Neural progenitor cell (in vitro differentiated cells): ENCODE data around the gene DAAM2. TPM values are rescaled to one million over a fixed set of nuclear protein-coding genes. Genes with fewer than 3 reads are reported as not detected.

Source experiments
- DNase-seq: peaks from one replicate; pipeline ENCODE4 v3.0.0-alpha.2; 2016; ENCODE audit warnings: low spot score
- H2AFZ ChIP-seq: fragments of 200-600 bp; sonication (generic); replicated peaks from 2 replicates; pipeline ENCODE4 v1.6.1; 2016; ENCODE audit warnings: antibody characterized with exemption
- H3F3A ChIP-seq: fragments of 200-600 bp; sonication (generic); 2 replicates; pipeline ENCODE4 v1.6.1; 2016; ENCODE audit warnings: antibody characterized with exemption, low read depth
- H3K27ac ChIP-seq: fragments of 200-600 bp; sonication (generic); 2 replicates; pipeline ENCODE4 v1.5.1; 2016; ENCODE audit warnings: mild to moderate bottlenecking
- H3K27me3 ChIP-seq: fragments of 200-600 bp; sonication (generic); 2 replicates; pipeline ENCODE4 v1.6.1; 2016; ENCODE audit warnings: mild to moderate bottlenecking, moderate library complexity
- H3K36me3 ChIP-seq: fragments of 200-600 bp; sonication (generic); 2 replicates; pipeline ENCODE4 v1.5.1; 2016
- H3K4me1 ChIP-seq: fragments of 200-600 bp; sonication (generic); 2 replicates; pipeline ENCODE4 v1.6.1; 2016; ENCODE audit warnings: mixed run types
- H3K4me2 ChIP-seq: fragments of 200-600 bp; sonication (generic); 2 replicates; pipeline ENCODE4 v1.6.1; 2016
- H3K4me3 ChIP-seq: fragments of 200-600 bp; sonication (generic); 2 replicates; pipeline ENCODE4 v1.5.1; 2016
- H3K79me2 ChIP-seq: fragments of 200-600 bp; sonication (generic); 2 replicates; pipeline ENCODE4 v1.6.1; 2016; ENCODE audit warnings: low read depth
- H3K9ac ChIP-seq: fragments of 200-600 bp; sonication (generic); 2 replicates; pipeline ENCODE4 v1.6.1; 2016
- H3K9me3 ChIP-seq: fragments of 200-600 bp; sonication (generic); 2 replicates; pipeline ENCODE4 v1.5.1; 2016; ENCODE audit warnings: low read depth
- H4K20me1 ChIP-seq: fragments of 200-600 bp; sonication (generic); 2 replicates; pipeline ENCODE4 v1.6.1; 2016; ENCODE audit warnings: low read depth
- H3K27ac Mint-ChIP-seq: 3 replicates; pipeline ENCODE4 v1.8.0; 2021; ENCODE audit warnings: mixed read lengths
- H3K27me3 Mint-ChIP-seq: 2 replicates; pipeline ENCODE4 v1.8.0; 2022; ENCODE audit warnings: low read depth, mild to moderate bottlenecking, inconsistent platforms, moderate library complexity, mixed read lengths; ENCODE audit not compliant: insufficient read depth
- H3K36me3 Mint-ChIP-seq: 3 replicates; pipeline ENCODE4 v1.8.0; 2021; ENCODE audit warnings: mixed read lengths
- H3K4me1 Mint-ChIP-seq: 3 replicates; pipeline ENCODE4 v1.8.0; 2021; ENCODE audit warnings: mixed read lengths
- H3K4me3 Mint-ChIP-seq: 3 replicates; pipeline ENCODE4 v1.8.0; 2021; ENCODE audit warnings: mild to moderate bottlenecking, moderate library complexity, mixed read lengths
- H3K9me3 Mint-ChIP-seq: 3 replicates; pipeline ENCODE4 v1.8.0; 2020; ENCODE audit warnings: mixed read lengths
- CTCF ChIP-seq: fragments of 200-600 bp; sonication (generic); IDR thresholded peaks from 2 replicates; pipeline ENCODE4 v1.5.1; 2017; ENCODE audit warnings: antibody characterized with exemption, mild to moderate bottlenecking
- EZH2 ChIP-seq: fragments of 200-600 bp; sonication (generic); IDR thresholded peaks from 2 replicates; pipeline ENCODE4 v1.6.1; 2017; ENCODE audit warnings: antibody characterized with exemption, mild to moderate bottlenecking, moderate library complexity
- EZH2phosphoT487 ChIP-seq: fragments of 200-600 bp; sonication (generic); IDR thresholded peaks from 2 replicates; pipeline ENCODE4 v1.6.1; 2017; ENCODE audit warnings: antibody characterized with exemption
- total RNA-seq: library from RNA; depleted of rRNA; stranded (reverse); fragments of >200 nt; gene quantifications from 2 replicates; pipeline ENCODE4 v1.2.3, GENCODE V29; 2015; ENCODE audit warnings: low replicate concordance

DAAM2 gene
- total RNA-seq, 1 donor from 2014 or later = 2.1 TPM

GRCh38 chr6:39876826-39877225, 84.7 kb downstream of the DAAM2 start:
- H3K4me1 ChIP-seq = no peaks in the 10 kb centered on the region
- no peak overlapping the region for H3K9ac ChIP-seq
- TF ChIP-seq EZH2 (no peak), EZH2phosphoT487 (no peak), CTCF (no peak)
- Mint-ChIP-seq H3K27me3 (peaks cover 2% of the 10 kb centered on the region), H3K4me1 (peaks cover 3% of the 10 kb centered on the region), H3K9me3 (no peaks in the 10 kb centered on the region), H3K36me3 (no peaks in the 10 kb centered on the region), H3K27ac (no peak overlapping the region), H3K4me3 (no peak overlapping the region)
- H2AFZ ChIP-seq = no peak overlapping the region
- H3F3A ChIP-seq = no peaks in the 10 kb centered on the region
- H3K36me3 ChIP-seq = no peaks in the 10 kb centered on the region
- H4K20me1 ChIP-seq = no peaks in the 10 kb centered on the region
- DNase-seq = no peak
- H3K9me3 ChIP-seq = no peaks in the 10 kb centered on the region
- H3K4me2 ChIP-seq = no peak overlapping the region
- no peak overlapping the region for H3K27ac ChIP-seq
- no peaks in the 10 kb centered on the region for H3K79me2 ChIP-seq
- H3K4me3 ChIP-seq = no peak overlapping the region
- no peaks in the 10 kb centered on the region for H3K27me3 ChIP-seq

- H3K27ac ChIP-seq = no peak overlapping the region
- peaks cover 3% of the 10 kb centered on the region for H3K4me1 Mint-ChIP-seq
- H2AFZ ChIP-seq = no peak overlapping the region
- no peaks in the 10 kb centered on the region for H3F3A ChIP-seq
- H3K4me2 ChIP-seq = no peak overlapping the region
- no peak overlapping the region for H3K4me3 Mint-ChIP-seq
- TF ChIP-seq EZH2 (no peak), EZH2phosphoT487 (no peak), CTCF (no peak)
- no peaks in the 10 kb centered on the region for H3K9me3 ChIP-seq
- H3K27me3 ChIP-seq = no peaks in the 10 kb centered on the region
- H3K9ac ChIP-seq = no peak overlapping the region
- no peaks in the 10 kb centered on the region for H3K9me3 Mint-ChIP-seq
- DNase-seq = no peak
- no peaks in the 10 kb centered on the region for H3K36me3 Mint-ChIP-seq
- no peaks in the 10 kb centered on the region for H4K20me1 ChIP-seq
- no peaks in the 10 kb centered on the region for H3K36me3 ChIP-seq
- H3K4me1 ChIP-seq = no peaks in the 10 kb centered on the region
- H3K79me2 ChIP-seq = no peaks in the 10 kb centered on the region
- H3K27me3 Mint-ChIP-seq = peaks cover 3% of the 10 kb centered on the region
- no peak overlapping the region for H3K4me3 ChIP-seq
- no peak overlapping the region for H3K27ac Mint-ChIP-seq
Measured at GRCh38 chr6:39879535-39879934, 87.4 kb downstream of the DAAM2 start.

GRCh38 chr6:39880594-39880993, 88.4 kb downstream of the DAAM2 start:
- no peaks in the 10 kb centered on the region for H3K36me3 ChIP-seq

More at GRCh38 chr6:39880594-39880993, 88.4 kb downstream of the DAAM2 start:
- no peak overlapping the region for H3K27ac ChIP-seq
- Mint-ChIP-seq H3K36me3 (no peaks in the 10 kb centered on the region), H3K27me3 (peaks cover 3% of the 10 kb centered on the region), H3K9me3 (no peaks in the 10 kb centered on the region), H3K27ac (no peak overlapping the region), H3K4me3 (no peak overlapping the region), H3K4me1 (peaks cover 3% of the 10 kb centered on the region)
- DNase-seq = no peak
- H3K27me3 ChIP-seq = no peaks in the 10 kb centered on the region
- TF ChIP-seq CTCF = no peak
- TF ChIP-seq EZH2phosphoT487 = no peak
- TF ChIP-seq EZH2 = no peak
- H3F3A ChIP-seq = no peaks in the 10 kb centered on the region
- no peaks in the 10 kb centered on the region for H4K20me1 ChIP-seq
- no peak overlapping the region for H3K4me2 ChIP-seq
- H3K9me3 ChIP-seq = no peaks in the 10 kb centered on the region
- H3K9ac ChIP-seq = no peak overlapping the region
- no peaks in the 10 kb centered on the region for H3K79me2 ChIP-seq
- H3K4me1 ChIP-seq = no peaks in the 10 kb centered on the region
- no peak overlapping the region for H2AFZ ChIP-seq
- no peak overlapping the region for H3K4me3 ChIP-seq
